SHP77 treated with DMSO at 0.1 percent for 48 hours (cell line): Measurements from ENCODE around the gene POU2AF3.
A peak's percentile ranks its signal among the peaks of the same experiment; 100 is the strongest.

Experiments used
- DNase-seq: peaks from one replicate; lab custom pipeline; 2025; lab: John Stamatoyannopoulos, UW

The POU2AF3 gene

GRCh38 chr11:111329306-111330204 is 31.2 kb downstream of the POU2AF3 start:
- DNase-seq: no peak

GRCh38 chr11:111330234-111330893 is 32.0 kb downstream of the POU2AF3 start:
- DNase-seq: no peak

DNA sequence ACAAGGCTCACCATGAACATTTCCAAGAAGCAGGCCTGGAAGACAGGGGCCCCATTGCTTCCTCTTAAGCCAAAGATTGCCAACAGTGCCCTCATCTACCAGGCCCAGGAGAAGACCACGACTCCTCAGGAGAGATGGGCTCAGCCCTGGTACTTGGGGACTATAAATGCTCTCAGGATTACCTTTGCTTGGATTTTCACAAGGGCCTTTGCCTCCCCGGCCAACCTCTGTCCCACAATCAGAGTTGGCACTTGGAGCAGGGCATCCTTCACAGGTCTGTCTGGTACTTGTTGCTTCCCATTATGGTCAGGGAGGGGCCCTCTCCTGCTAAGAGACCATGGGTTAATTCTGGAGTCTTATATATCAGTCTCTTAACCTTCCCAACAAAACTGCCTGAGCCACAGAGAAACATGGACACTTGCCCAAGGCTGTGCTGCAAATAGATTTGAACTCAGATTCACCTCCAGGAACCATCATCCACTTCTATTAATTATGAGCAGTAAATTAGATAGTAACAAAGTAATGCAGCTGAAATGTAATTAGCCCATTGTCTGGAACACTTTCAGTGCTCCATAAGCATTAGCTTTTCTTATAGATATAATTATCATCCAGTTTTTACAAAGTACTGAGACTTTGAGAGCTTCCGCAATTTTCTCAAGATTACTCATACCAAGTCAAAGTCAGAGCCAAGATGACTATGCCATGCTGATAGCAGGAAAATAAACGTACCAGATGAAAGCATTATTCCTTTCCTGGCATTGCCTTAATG is 33.5 kb downstream of the POU2AF3 start:
- no peak for DNase-seq

- peak; percentile 75 for DNase-seq
Observed at GRCh38 chr11:111334532-111335502, 36.5 kb downstream of the POU2AF3 start.

DNA sequence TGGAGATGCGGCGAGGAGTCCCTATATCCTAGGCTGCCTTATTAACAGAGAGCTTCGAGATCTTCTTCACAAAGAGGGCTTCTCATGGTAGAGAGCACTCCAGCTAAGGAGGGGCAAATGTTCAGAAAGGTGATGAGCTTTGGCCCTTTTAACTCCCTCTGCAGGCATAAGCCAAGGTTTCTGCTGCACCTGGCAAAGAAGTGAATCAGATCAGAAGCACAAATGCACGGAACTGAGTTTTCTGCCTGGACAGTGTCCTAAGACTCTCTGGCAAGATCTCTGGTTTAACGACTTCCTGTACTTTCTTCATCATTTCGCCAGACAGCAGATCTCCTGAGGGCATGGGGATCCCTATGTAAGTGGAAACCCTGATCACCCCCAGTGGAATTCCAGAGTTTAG is 37.2 kb downstream of the POU2AF3 start:
- DNase-seq: no peak

DNA sequence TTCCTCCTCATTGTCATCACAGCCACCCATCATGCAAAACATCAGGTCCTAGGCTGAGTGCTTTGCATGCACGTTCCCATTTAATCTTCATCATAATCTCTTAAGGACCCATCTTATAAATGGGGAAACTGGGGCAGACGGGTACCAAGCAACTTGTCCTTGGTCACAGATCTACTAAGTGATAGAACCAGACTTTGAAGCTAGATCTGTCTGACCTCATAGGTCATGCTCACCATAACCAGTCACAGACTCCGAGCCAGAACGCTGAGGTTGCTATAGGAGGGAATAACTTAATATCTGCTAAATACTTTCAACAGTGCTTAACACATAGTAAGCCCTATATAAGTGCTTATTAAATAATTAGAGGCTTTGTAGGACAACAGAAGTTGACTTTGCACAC is 37.7 kb downstream of the POU2AF3 start:
- DNase-seq: no peak

DNA sequence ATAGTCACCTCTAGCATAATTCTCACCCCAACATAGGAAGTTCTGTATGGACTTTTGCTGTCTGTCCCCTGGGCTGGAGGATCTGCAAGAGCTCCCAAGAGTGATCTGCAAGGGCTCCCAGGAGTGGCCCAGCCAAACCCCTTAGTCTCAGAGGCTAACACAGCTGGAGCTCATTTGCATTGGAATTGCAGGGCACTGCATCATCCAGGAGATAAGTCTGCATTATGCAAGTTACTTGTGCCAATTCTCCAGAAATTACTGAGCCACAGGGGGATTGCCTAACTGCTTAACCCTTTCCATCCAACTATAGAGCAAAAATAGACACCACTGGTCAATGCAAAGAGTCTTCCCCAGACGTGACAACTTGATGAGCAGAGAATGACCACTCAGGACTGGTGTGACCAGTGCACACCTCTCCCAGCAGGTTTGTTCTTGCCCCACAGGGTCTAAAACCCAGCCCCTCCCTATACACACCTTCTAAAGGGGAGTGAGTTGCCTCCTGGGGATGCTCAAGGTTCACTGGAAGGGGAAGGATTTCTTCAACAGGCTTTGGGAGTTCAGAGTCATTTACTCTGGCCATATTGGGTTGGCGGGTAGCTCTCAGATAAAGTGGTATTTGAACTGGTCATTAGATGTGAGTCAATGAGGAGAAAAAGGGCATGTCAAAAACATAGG is 38.4 kb downstream of the POU2AF3 start:
- DNase-seq: no peak

GRCh38 chr11:111339758-111340388 is 41.5 kb downstream of the POU2AF3 start:
- no peak for DNase-seq

- DNase-seq: no peak
Observed at GRCh38 chr11:111342329-111342728, 44.0 kb downstream of the POU2AF3 start.

GRCh38 chr11:111344032-111344431 is 45.7 kb downstream of the POU2AF3 start:
- no peak for DNase-seq

GRCh38 chr11:111347002-111347722 is 48.8 kb downstream of the POU2AF3 start:
- DNase-seq: no peak

GRCh38 chr11:111347723-111348115 is 49.4 kb downstream of the POU2AF3 start:
- DNase-seq: no peak

DNA sequence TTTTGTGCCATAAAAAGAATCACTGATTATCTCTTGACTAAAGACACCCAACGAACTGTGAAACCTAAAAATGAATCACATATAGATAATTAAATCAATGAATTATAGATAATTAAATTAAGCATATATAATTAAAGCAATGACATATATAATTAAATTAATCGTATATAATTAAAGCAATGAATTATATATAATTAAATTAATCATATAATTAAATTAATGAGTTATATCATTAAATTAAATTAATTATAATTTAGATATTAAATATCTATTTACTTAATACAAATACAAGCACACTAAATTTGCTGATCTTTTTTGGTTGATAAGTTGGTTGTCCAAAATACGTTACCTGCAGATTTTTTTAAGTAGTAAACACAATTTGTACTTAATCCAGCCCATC is 49.8 kb downstream of the POU2AF3 start:
- DNase-seq: no peak

GRCh38 chr11:111349191-111349695 is 50.9 kb downstream of the POU2AF3 start:
- DNase-seq: no peak

- DNase-seq: no peak
Observed at GRCh38 chr11:111350811-111351210, 52.5 kb downstream of the POU2AF3 start.

GRCh38 chr11:111351374-111352055 is 53.2 kb downstream of the POU2AF3 start:
- DNase-seq: no peak

DNA sequence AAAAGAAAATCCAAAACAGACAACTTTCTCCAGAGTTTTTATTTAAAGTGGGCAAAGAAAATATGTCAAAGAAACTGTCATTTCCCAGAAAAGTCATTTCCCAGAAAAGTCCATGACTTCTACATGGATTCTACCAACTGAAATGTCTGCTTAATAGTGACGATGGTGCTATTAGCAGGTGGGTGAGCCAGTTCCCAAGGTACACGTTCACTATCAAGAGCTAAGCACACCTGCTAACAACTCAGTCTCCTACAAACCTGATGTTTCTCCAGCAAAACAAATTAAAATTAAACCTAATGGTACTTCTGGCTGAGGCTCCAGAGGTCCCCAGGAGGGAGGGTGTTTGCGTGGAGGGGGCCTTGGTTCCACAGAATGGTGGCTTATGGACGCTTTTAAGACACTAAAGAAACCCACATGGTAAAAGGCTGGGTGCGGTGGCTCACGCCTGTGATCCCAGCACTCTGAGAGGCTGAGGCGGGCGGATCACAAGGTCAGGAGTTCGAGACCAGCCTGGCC is 53.9 kb downstream of the POU2AF3 start:
- no peak for DNase-seq

DNA sequence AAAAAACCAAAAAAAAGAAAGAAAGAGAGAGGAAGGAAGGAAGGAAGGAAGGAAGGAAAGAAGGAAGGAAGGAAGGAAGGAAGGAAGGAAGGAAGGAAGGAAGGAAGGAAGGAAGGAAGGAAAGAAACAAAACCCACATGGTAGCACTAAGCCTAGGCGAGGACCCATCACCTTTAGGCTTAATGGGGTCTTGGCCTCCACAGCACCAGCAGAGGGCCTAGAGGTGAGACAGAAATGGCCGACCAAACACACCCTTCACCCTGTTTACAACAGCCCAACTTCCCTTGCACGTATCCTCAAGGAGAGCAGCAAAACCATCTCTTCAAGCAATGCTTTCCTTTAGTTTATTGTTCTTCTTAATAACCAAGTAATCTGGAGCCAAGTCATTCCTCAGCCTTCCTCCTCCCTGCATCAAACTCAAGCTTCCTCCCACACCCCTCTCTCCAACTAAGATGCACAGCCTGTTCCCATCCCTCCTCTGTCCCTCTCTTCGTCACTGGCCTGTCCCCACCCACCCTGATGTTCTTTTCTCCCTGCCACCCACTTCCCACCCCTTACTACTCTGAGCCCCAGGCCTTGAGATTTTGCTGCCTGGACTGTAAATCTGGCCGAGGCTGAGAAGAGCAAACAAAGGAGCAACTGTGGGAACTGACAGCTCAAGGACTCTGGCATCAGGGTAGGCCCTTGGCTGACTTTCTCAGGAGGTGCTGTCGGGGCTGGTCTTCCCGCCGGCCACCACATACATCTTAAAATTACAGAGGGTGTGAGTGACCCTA is 54.8 kb downstream of the POU2AF3 start:
- DNase-seq: no peak
